ENCODE results near the gene NDUFS7. TPM values are rescaled to one million over a fixed set of nuclear protein-coding genes. Genes with fewer than 3 reads are reported as not detected.

Gene NDUFS7
- polyA plus RNA-seq, 3 donors, result 119 to 232 (median 211) TPM

- Histone ChIP-seq H3K4me2 (replicated peaks; ENCODE audit: extremely low read depth, low read length, poor library complexity, severe bottlenecking) (no peak overlapping the region), H3K4me1 (ENCODE audit: control insufficient read depth in 1 of 2, insufficient read depth in 2 of 2, low read length in 2 of 2) (peaks cover 19 to 21% of the 10 kb centered on the region in 2 donors), H4K20me1 (ENCODE audit: insufficient read depth, low read length) (peaks cover 96% of the 10 kb centered on the region), H3K9me3 (replicated peaks in 1 of 2; ENCODE audit: control insufficient read depth in 1 of 2, insufficient read depth in 1 of 2, low read length in 2 of 2) (no peaks in the 10 kb centered on the region), H3K36me3 (replicated peaks in 1 of 2; ENCODE audit: control insufficient read depth in 1 of 2, insufficient read depth in 2 of 2, low read length in 2 of 2) (peaks cover 59 to 75% of the 10 kb centered on the region in 2 donors), H3K27me3 (ENCODE audit: control insufficient read depth in 2 of 2, insufficient read depth in 2 of 2, low read length in 2 of 2) (no peaks in the 10 kb centered on the region), H2AFZ (ENCODE audit: insufficient read depth, low read depth, low read length, poor library complexity, severe bottlenecking) (no peak overlapping the region), H3K4me3 (replicated peaks in 1 of 3; ENCODE audit: low read depth in 2 of 3, low read length in 3 of 3) (no peak overlapping the region), H3K79me2 (ENCODE audit: insufficient read depth, low read length) (peaks cover 90% of the 10 kb centered on the region), H3K9ac (ENCODE audit: insufficient read depth, low read length, poor library complexity, severe bottlenecking) (no peak overlapping the region), H3K27ac (ENCODE audit: low read depth in 1 of 2, low read length in 2 of 2) (no peak overlapping the region)
- Mint-ChIP-seq H3K9me3 (no peaks in the 10 kb centered on the region), H3K4me3 (no peak overlapping the region), H3K4me1 (peaks cover 24% of the 10 kb centered on the region), H3K36me3 (peaks cover 45 to 74% of the 10 kb centered on the region in 2 donors), H3K27me3 (ENCODE audit: low read depth in 3 of 3) (peaks cover 0 to 1% (median 0%) of the 10 kb centered on the region in 3 donors), H3K27ac (peak overlapping the region in 4 of 7 donors; percentile 10 to 69 (median 36))
- DNase-seq, result no peak
- 91% methylated on average over 16 of the region's 30 CpGs for WGBS (ENCODE audit: insufficient coverage)
- no peak for TF ChIP-seq CTCF (IDR thresholded peaks at IDR 0.05)
- intact Hi-C loops (cut with micrococcal nuclease), result no loop called here
These were observed 34.2 kb downstream of the NDUFS7 start for GRCh38 chr19:1417681-1418495.

- Histone ChIP-seq H4K20me1 (ENCODE audit: insufficient read depth, low read length) (peaks cover 96% of the 10 kb centered on the region), H3K4me1 (ENCODE audit: control insufficient read depth in 1 of 2, insufficient read depth in 2 of 2, low read length in 2 of 2) (peaks cover 19 to 21% of the 10 kb centered on the region in 2 donors), H3K27ac (ENCODE audit: low read depth in 1 of 2, low read length in 2 of 2) (no peak overlapping the region), H3K4me3 (replicated peaks in 1 of 3; ENCODE audit: low read depth in 2 of 3, low read length in 3 of 3) (no peak overlapping the region), H3K79me2 (ENCODE audit: insufficient read depth, low read length) (peaks cover 85% of the 10 kb centered on the region), H3K27me3 (ENCODE audit: control insufficient read depth in 2 of 2, insufficient read depth in 2 of 2, low read length in 2 of 2) (no peaks in the 10 kb centered on the region), H3K4me2 (replicated peaks; ENCODE audit: extremely low read depth, low read length, poor library complexity, severe bottlenecking) (no peak overlapping the region), H3K9me3 (replicated peaks in 1 of 2; ENCODE audit: control insufficient read depth in 1 of 2, insufficient read depth in 1 of 2, low read length in 2 of 2) (no peaks in the 10 kb centered on the region), H3K9ac (ENCODE audit: insufficient read depth, low read length, poor library complexity, severe bottlenecking) (no peak overlapping the region), H3K36me3 (replicated peaks in 1 of 2; ENCODE audit: control insufficient read depth in 1 of 2, insufficient read depth in 2 of 2, low read length in 2 of 2) (peaks cover 60 to 75% of the 10 kb centered on the region in 2 donors), H2AFZ (ENCODE audit: insufficient read depth, low read depth, low read length, poor library complexity, severe bottlenecking) (no peak overlapping the region)
- Mint-ChIP-seq H3K4me1 (peaks cover 20% of the 10 kb centered on the region), H3K36me3 (peaks cover 49 to 74% of the 10 kb centered on the region in 2 donors), H3K4me3 (no peak overlapping the region), H3K9me3 (no peaks in the 10 kb centered on the region), H3K27me3 (ENCODE audit: low read depth in 3 of 3) (peaks cover 0 to 1% (median 0%) of the 10 kb centered on the region in 3 donors), H3K27ac (no peak overlapping the region)
- no peak for DNase-seq
- no CpG with 5 or more reads among the region's 13 CpGs for WGBS (ENCODE audit: insufficient coverage)
- TF ChIP-seq CTCF (IDR thresholded peaks at IDR 0.05), result no peak
- intact Hi-C loops (cut with micrococcal nuclease), result no loop called here
These were observed 34.7 kb downstream of the NDUFS7 start for GRCh38 chr19:1418496-1418775.

Measured in CD14-positive monocyte (primary cell).